ENCODE results near the gene RGS21. TPM values are rescaled to one million over a fixed set of nuclear protein-coding genes. Genes with fewer than 3 reads are reported as not detected.

The RGS21 gene
- polyA plus RNA-seq, 3 donors = not detected

- H3K9me3 ChIP-seq (replicated peaks in 1 of 2; ENCODE audit: control insufficient read depth in 1 of 2, insufficient read depth in 1 of 2, low read length in 2 of 2) = no peaks in the 10 kb centered on the region
- no peak overlapping the region for H3K27ac Mint-ChIP-seq
- no peaks in the 10 kb centered on the region for H3K4me1 Mint-ChIP-seq
- no peaks in the 10 kb centered on the region for H3K27me3 Mint-ChIP-seq (ENCODE audit: low read depth in 3 of 3)
- no peak overlapping the region for H3K4me3 ChIP-seq (replicated peaks in 1 of 3; ENCODE audit: low read depth in 2 of 3, low read length in 3 of 3)
- no peak for DNase-seq
- H3K4me1 ChIP-seq (ENCODE audit: control insufficient read depth in 1 of 2, insufficient read depth in 2 of 2, low read length in 2 of 2) = no peaks in the 10 kb centered on the region
- no peak overlapping the region for H3K27ac ChIP-seq (ENCODE audit: low read depth in 1 of 2, low read length in 2 of 2)
- H3K79me2 ChIP-seq (ENCODE audit: insufficient read depth, low read length) = no peaks in the 10 kb centered on the region
- peaks cover 0 to 1% (median 0%) of the 10 kb centered on the region in 7 donors for H3K9me3 Mint-ChIP-seq
- no peak overlapping the region for H2AFZ ChIP-seq (ENCODE audit: insufficient read depth, low read depth, low read length, poor library complexity, severe bottlenecking)
- no peaks in the 10 kb centered on the region for H3K36me3 Mint-ChIP-seq
- intact Hi-C loops (cut with micrococcal nuclease) = no loop called here
- no peak for TF ChIP-seq CTCF (IDR thresholded peaks at IDR 0.05)
- no peaks in the 10 kb centered on the region for H3K27me3 ChIP-seq (ENCODE audit: control insufficient read depth in 2 of 2, insufficient read depth in 2 of 2, low read length in 2 of 2)
- H4K20me1 ChIP-seq (ENCODE audit: insufficient read depth, low read length) = no peaks in the 10 kb centered on the region
- no peak overlapping the region for H3K4me2 ChIP-seq (replicated peaks; ENCODE audit: extremely low read depth, low read length, poor library complexity, severe bottlenecking)
- no peak overlapping the region for H3K9ac ChIP-seq (ENCODE audit: insufficient read depth, low read length, poor library complexity, severe bottlenecking)
- no peak overlapping the region for H3K4me3 Mint-ChIP-seq
- H3K36me3 ChIP-seq (replicated peaks in 1 of 2; ENCODE audit: control insufficient read depth in 1 of 2, insufficient read depth in 2 of 2, low read length in 2 of 2) = no peaks in the 10 kb centered on the region
Measured at GRCh38 chr1:192378276-192378675, 61.5 kb downstream of the RGS21 start.

GRCh38 chr1:192378878-192379277 is 62.1 kb downstream of the RGS21 start:
- H3K4me3 Mint-ChIP-seq = no peak overlapping the region
- intact Hi-C loops (cut with micrococcal nuclease) = no loop called here

More at GRCh38 chr1:192378878-192379277, 62.1 kb downstream of the RGS21 start:
- Mint-ChIP-seq H3K27me3 (ENCODE audit: low read depth in 3 of 3) (no peaks in the 10 kb centered on the region), H3K4me1 (no peaks in the 10 kb centered on the region), H3K9me3 (peaks cover 0 to 4% (median 0%) of the 10 kb centered on the region in 7 donors), H3K36me3 (no peaks in the 10 kb centered on the region), H3K27ac (no peak overlapping the region)
- no peak overlapping the region for H3K4me3 ChIP-seq (replicated peaks in 1 of 3; ENCODE audit: low read depth in 2 of 3, low read length in 3 of 3)
- no peaks in the 10 kb centered on the region for H3K36me3 ChIP-seq (replicated peaks in 1 of 2; ENCODE audit: control insufficient read depth in 1 of 2, insufficient read depth in 2 of 2, low read length in 2 of 2)
- H3K27me3 ChIP-seq (ENCODE audit: control insufficient read depth in 2 of 2, insufficient read depth in 2 of 2, low read length in 2 of 2) = no peaks in the 10 kb centered on the region
- no peaks in the 10 kb centered on the region for H3K4me1 ChIP-seq (ENCODE audit: control insufficient read depth in 1 of 2, insufficient read depth in 2 of 2, low read length in 2 of 2)
- no peak for DNase-seq
- no peaks in the 10 kb centered on the region for H3K79me2 ChIP-seq (ENCODE audit: insufficient read depth, low read length)
- no peak overlapping the region for H2AFZ ChIP-seq (ENCODE audit: insufficient read depth, low read depth, low read length, poor library complexity, severe bottlenecking)
- no peaks in the 10 kb centered on the region for H3K9me3 ChIP-seq (replicated peaks in 1 of 2; ENCODE audit: control insufficient read depth in 1 of 2, insufficient read depth in 1 of 2, low read length in 2 of 2)
- no peak overlapping the region for H3K4me2 ChIP-seq (replicated peaks; ENCODE audit: extremely low read depth, low read length, poor library complexity, severe bottlenecking)
- no peaks in the 10 kb centered on the region for H4K20me1 ChIP-seq (ENCODE audit: insufficient read depth, low read length)
- no peak for TF ChIP-seq CTCF (IDR thresholded peaks at IDR 0.05)
- no peak overlapping the region for H3K27ac ChIP-seq (ENCODE audit: low read depth in 1 of 2, low read length in 2 of 2)
- no peak overlapping the region for H3K9ac ChIP-seq (ENCODE audit: insufficient read depth, low read length, poor library complexity, severe bottlenecking)

Measured in CD14-positive monocyte (primary cell).